Panc1 (cell line): ENCODE data around the gene SPATA21. TPM values are rescaled to one million over a fixed set of nuclear protein-coding genes. Genes with fewer than 3 reads are reported as not detected.
A peak's percentile ranks its signal among the peaks of the same experiment; 100 is the strongest.

Source experiments
- ATAC-seq: fragments of 200-7000 bp; cut with Tn5 transposase; 2 replicates; pipeline ENCODE4 v1.9.1; 2020; ENCODE audit warnings: mild to moderate bottlenecking, moderate library complexity
- BruUV-seq: library from RNA; stranded (reverse); fragments of 400-500 nt; replicated peaks from 2 replicates; lab custom pipeline; 2021; lab: Mats Ljungman, UMichigan
- CTCF ChIA-PET: fragments of 300-600 bp; sonication (Branson Sonifier 250); formaldehyde crosslinking; loops from one replicate; lab custom pipeline; 2022; ENCODE audit warnings: antibody characterized with exemption; lab: Charles Lee
- POLR2A ChIA-PET: fragments of 300-600 bp; sonication (Branson Sonifier 250); formaldehyde crosslinking; loops from one replicate; lab custom pipeline; 2022; ENCODE audit warnings: antibody characterized with exemption; lab: Charles Lee
- DNase-seq: peaks from one replicate; pipeline ENCODE4 v3.0.0-alpha.2; 2010; ENCODE audit warnings: low read depth, low spot score
- H3K27ac ChIP-seq: 2 replicates; pipeline ENCODE4 v1.5.1; 2011; ENCODE audit warnings: mild to moderate bottlenecking, low read length, inconsistent platforms
- H3K27me3 ChIP-seq: fragments of 200-500 bp; sonication (Bioruptor generic); 2 replicates; pipeline ENCODE4 v1.6.0; 2014; ENCODE audit warnings: low read length, inconsistent platforms; ENCODE audit not compliant: control insufficient read depth, insufficient read depth
- H3K36me3 ChIP-seq: fragments of 200-500 bp; sonication (Bioruptor generic); 2 replicates; pipeline ENCODE4 v1.5.1; 2014; ENCODE audit warnings: inconsistent platforms, mild to moderate bottlenecking, low read length, moderate library complexity; ENCODE audit not compliant: control insufficient read depth, insufficient read depth
- H3K4me1 ChIP-seq: 2 replicates; pipeline ENCODE4 v1.5.1; 2011; ENCODE audit warnings: inconsistent platforms, mild to moderate bottlenecking, low read length, moderate library complexity; ENCODE audit not compliant: control insufficient read depth, insufficient read depth
- H3K4me3 ChIP-seq, 2 experiments: 2 replicates each; pipeline ENCODE4 v1.5.1; 2011 to 2012; ENCODE audit warnings: low read depth in 2 of 2, low read length in 2 of 2, mild to moderate bottlenecking in 2 of 2, inconsistent platforms in 1 of 2, moderate library complexity in 1 of 2
- H3K9me3 ChIP-seq: fragments of 200-500 bp; sonication (Bioruptor generic); 2 replicates; pipeline ENCODE4 v1.5.1; 2014; ENCODE audit warnings: low read depth, mild to moderate bottlenecking, inconsistent platforms, low read length, moderate library complexity; ENCODE audit not compliant: control insufficient read depth, insufficient read depth
- POLR2AphosphoS5 ChIP-seq: IDR thresholded peaks from 2 replicates; pipeline ENCODE4 v1.6.1; 2012; ENCODE audit warnings: mild to moderate bottlenecking, low read depth, low read length, moderate library complexity
- REST ChIP-seq, 2 experiments: IDR thresholded peaks; 2 replicates each; pipeline ENCODE4 v1.6.1; 2011 to 2012; ENCODE audit warnings: low read depth in 2 of 2, control low read depth in 1 of 2, low read length in 1 of 2, mild to moderate bottlenecking in 1 of 2, moderate library complexity in 1 of 2; ENCODE audit not compliant: insufficient read depth in 1 of 2
- SIN3A ChIP-seq: IDR thresholded peaks from 2 replicates; pipeline ENCODE4 v1.6.1; 2012; ENCODE audit warnings: low read depth, mild to moderate bottlenecking, low read length, moderate library complexity, borderline replicate concordance; ENCODE audit not compliant: insufficient read depth
- TCF7L2 ChIP-seq: IDR thresholded peaks from 2 replicates; pipeline ENCODE4 v1.6.1; 2011; ENCODE audit warnings: mild to moderate bottlenecking, low read depth, low read length, inconsistent platforms
- in situ Hi-C: cut with HindIII; loops from 2 replicates; pipeline ENCODE4 v1.10.0; 2016; ENCODE audit warnings: low sequenced_read_pairs, low pct_unique_long_range_greater_than_20kb
- intact Hi-C: fragments of 100-400 bp; cut with micrococcal nuclease; formaldehyde crosslinking; loops from one replicate; pipeline ENCODE4 v1.10.0; 2022; ENCODE audit not compliant: unreplicated experiment
- total RNA-seq: library from RNA; stranded (reverse); gene quantifications from one replicate; pipeline ENCODE4 v1.2.1, GENCODE V29; 2021; ENCODE audit not compliant: unreplicated experiment
- TF ChIP-seq, protein P1 (sequence below): fragments of 450-650 bp; IDR thresholded peaks from 2 replicates; pipeline ENCODE4 v1.5.1; 2017; ENCODE audit warnings: mild to moderate bottlenecking

The SPATA21 gene
- total RNA-seq, 1 experiment from 2014 or later: not detected

DNA sequence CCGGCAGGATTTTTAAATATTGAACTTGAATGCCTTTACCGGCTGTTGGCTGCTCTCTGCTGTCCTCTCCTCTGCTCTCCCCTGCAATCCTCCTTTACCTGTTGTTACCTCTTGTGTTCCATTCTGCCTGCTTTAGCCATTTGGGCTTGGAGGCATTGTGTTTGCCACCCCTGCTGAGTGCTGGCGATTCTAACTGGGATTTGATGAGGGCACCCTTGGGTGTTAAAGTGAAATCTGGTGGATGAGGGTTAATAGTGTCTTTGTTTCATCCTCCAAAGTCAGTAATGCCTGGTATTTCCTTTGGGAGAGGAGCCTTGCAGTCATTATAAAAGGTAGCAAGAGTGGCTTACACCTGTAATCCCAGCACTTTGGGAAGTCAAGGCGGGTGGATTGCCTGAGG is 60.3 kb downstream of the SPATA21 start:
- ATAC-seq: no peak
- no peaks in the 10 kb centered on the region for H3K9me3 ChIP-seq
- no TSS peak for BruUV-seq
- in situ Hi-C loops: no loop called here
- ChIA-PET CTCF (interaction anchor here (0.7 kb wide), 1 partner anchor 295 kb away, joined by 12 read pairs; no protein-coding TSS in a partner anchor), POLR2A (no interaction called here)
- intact Hi-C loops: no loop called here
- no peaks in the 10 kb centered on the region for H3K27me3 ChIP-seq
- no peaks in the 10 kb centered on the region for H3K36me3 ChIP-seq
- TF ChIP-seq POLR2AphosphoS5: no peak
- TF ChIP-seq SIN3A: no peak
- no peak for TF ChIP-seq TCF7L2
- TF ChIP-seq, protein P1, sequence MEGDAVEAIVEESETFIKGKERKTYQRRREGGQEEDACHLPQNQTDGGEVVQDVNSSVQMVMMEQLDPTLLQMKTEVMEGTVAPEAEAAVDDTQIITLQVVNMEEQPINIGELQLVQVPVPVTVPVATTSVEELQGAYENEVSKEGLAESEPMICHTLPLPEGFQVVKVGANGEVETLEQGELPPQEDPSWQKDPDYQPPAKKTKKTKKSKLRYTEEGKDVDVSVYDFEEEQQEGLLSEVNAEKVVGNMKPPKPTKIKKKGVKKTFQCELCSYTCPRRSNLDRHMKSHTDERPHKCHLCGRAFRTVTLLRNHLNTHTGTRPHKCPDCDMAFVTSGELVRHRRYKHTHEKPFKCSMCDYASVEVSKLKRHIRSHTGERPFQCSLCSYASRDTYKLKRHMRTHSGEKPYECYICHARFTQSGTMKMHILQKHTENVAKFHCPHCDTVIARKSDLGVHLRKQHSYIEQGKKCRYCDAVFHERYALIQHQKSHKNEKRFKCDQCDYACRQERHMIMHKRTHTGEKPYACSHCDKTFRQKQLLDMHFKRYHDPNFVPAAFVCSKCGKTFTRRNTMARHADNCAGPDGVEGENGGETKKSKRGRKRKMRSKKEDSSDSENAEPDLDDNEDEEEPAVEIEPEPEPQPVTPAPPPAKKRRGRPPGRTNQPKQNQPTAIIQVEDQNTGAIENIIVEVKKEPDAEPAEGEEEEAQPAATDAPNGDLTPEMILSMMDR: no peak
- no peak for TF ChIP-seq REST (IDR thresholded peaks at IDR 0.05; ENCODE audit: insufficient read depth in 1 of 2, low read depth in 2 of 2, low read length in 1 of 2)
- peaks cover 66% of the 10 kb centered on the region for H3K4me1 ChIP-seq
- H3K4me3 ChIP-seq: no peak overlapping the region
- DNase-seq: no peak
- H3K27ac ChIP-seq: peak overlapping the region; percentile 80

- Histone ChIP-seq H3K4me3 (0 out of 4 replicates have a peak overlapping the region, but pooled peaks of 1 of the 2 experiments have one; percentile 9), H3K36me3 (no peaks in the 10 kb centered on the region), H3K9me3 (no peaks in the 10 kb centered on the region), H3K27me3 (no peaks in the 10 kb centered on the region), H3K4me1 (peaks cover 74% of the 10 kb centered on the region), H3K27ac (peak overlapping the region; percentile 77)
- intact Hi-C loops: no loop called here
- CTCF ChIA-PET: interaction anchor here (0.6 to 1.1 kb wide), 2 partner anchors 12 to 303 kb away, joined by 3 read pairs; no protein-coding TSS in a partner anchor
- BruUV-seq: TSS peak; percentile 4
- POLR2A ChIA-PET: interaction anchor here (0.6 to 0.8 kb wide), 2 partner anchors 24 to 85 kb away, joined by 3 to 9 read pairs; partner anchors contain the start of gene FBXO42
- in situ Hi-C loops: no loop called here
- TF ChIP-seq POLR2AphosphoS5 (no peak), TCF7L2 (no peak; the same call in 1 of the 2 replicates), REST (IDR thresholded peaks at IDR 0.05; ENCODE audit: insufficient read depth in 1 of 2, low read depth in 2 of 2, low read length in 1 of 2) (no peak), SIN3A (no peak)
- TF ChIP-seq, protein P1: no peak
- DNase-seq (no peak), ATAC-seq (peak; percentile 71)
Observed at GRCh38 chr1:16375521-16376340, 61.5 kb downstream of the SPATA21 start.
